Fibroblast of lung (primary cell): ENCODE results near the gene RHEB.

Source experiments
- EZH2 ChIP-seq: IDR thresholded peaks from 2 replicates; pipeline ENCODE4 v1.5.1; 2012; ENCODE audit warnings: low read length, control low read depth, mild to moderate bottlenecking; ENCODE audit errors: missing control alignments
- TF ChIP-seq, protein P1 (sequence below), 2 donors: IDR thresholded peaks in 1 of 2; conservative IDR thresholded peaks in 1 of 2; 1 replicate in 1 of 2; 2 replicates in 1 of 2; pipeline ENCODE4 v1.5.1; 2011 to 2012; ENCODE audit warnings: low read length in 2 of 2, control low read depth in 1 of 2, inconsistent platforms in 1 of 2, low read depth in 1 of 2, mild to moderate bottlenecking in 1 of 2

DNA sequence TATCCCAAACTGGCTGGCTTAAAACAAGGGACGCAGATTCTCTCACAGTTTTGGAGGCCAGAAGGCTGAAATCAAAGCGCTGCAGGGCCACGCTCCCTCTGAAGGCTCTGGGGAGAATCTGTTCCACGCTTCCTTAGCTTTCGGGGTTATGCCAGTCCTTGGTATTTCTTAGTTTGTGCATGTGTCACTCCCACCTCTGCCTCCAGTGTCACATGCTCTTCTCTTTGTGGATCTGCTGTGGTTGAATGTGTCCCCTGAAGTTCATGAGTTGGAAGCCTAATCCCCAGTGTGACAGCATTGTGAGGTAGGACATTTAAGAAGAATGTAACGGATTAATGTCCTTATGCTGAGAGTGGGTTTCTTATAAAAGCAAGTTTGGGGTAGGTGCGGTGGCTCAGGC is 29.4 kb upstream of the RHEB start:
- TF ChIP-seq, protein P1, sequence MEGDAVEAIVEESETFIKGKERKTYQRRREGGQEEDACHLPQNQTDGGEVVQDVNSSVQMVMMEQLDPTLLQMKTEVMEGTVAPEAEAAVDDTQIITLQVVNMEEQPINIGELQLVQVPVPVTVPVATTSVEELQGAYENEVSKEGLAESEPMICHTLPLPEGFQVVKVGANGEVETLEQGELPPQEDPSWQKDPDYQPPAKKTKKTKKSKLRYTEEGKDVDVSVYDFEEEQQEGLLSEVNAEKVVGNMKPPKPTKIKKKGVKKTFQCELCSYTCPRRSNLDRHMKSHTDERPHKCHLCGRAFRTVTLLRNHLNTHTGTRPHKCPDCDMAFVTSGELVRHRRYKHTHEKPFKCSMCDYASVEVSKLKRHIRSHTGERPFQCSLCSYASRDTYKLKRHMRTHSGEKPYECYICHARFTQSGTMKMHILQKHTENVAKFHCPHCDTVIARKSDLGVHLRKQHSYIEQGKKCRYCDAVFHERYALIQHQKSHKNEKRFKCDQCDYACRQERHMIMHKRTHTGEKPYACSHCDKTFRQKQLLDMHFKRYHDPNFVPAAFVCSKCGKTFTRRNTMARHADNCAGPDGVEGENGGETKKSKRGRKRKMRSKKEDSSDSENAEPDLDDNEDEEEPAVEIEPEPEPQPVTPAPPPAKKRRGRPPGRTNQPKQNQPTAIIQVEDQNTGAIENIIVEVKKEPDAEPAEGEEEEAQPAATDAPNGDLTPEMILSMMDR (conservative IDR thresholded peaks at IDR 0.05 in 1 of 2, IDR thresholded peaks at IDR 0.05 in 1 of 2; ENCODE audit: low read depth in 1 of 2, low read length in 2 of 2): no peak
- TF ChIP-seq EZH2: no peak
